H1 (cell line): ENCODE data around the gene CASP3. TPM values are rescaled to one million over a fixed set of nuclear protein-coding genes. Genes with fewer than 3 reads are reported as not detected.

Experiments used
- CTCF ChIA-PET: fragments of 300-600 bp; sonication (Branson Sonifier 250); formaldehyde crosslinking; loops from one replicate; lab custom pipeline; 2021; ENCODE audit not compliant: partially characterized antibody; lab: Charles Lee
- POLR2A ChIA-PET: fragments of 300-600 bp; sonication (Branson Sonifier 250); formaldehyde crosslinking; loops from one replicate; lab custom pipeline; 2021; ENCODE audit warnings: inconsistent platforms; ENCODE audit not compliant: partially characterized antibody; lab: Charles Lee
- DNase-seq, 2 experiments: peaks; one replicate each; pipeline versions ENCODE4 v3.0.0 to v3.0.0-alpha.2; 2010 to 2022; ENCODE audit warnings: low spot score in 2 of 2, low read depth in 1 of 2, mixed read lengths in 1 of 2
- FAIRE-seq: peaks from 2 replicates; lab custom pipeline; 2011; peaks lifted over from hg19 to GRCh38; lab: Jason Lieb, UNC
- H2AFZ ChIP-seq: 2 replicates; pipeline ENCODE4 v1.8.1; 2012; ENCODE audit warnings: low read length, inconsistent platforms
- H2AK5ac ChIP-seq: 2 replicates; pipeline ENCODE4 v1.6.1; 2013; ENCODE audit warnings: low read depth, low read length
- H2BK120ac ChIP-seq: replicated peaks from 2 replicates; pipeline ENCODE3; 2013; ENCODE audit warnings: low read depth, low read length, inconsistent platforms
- H2BK12ac ChIP-seq: 2 replicates; pipeline ENCODE4 v1.6.1; 2013; ENCODE audit warnings: low read depth, low read length
- H2BK15ac ChIP-seq: 2 replicates; pipeline ENCODE4 v1.6.1; 2013; ENCODE audit warnings: low read length
- H2BK20ac ChIP-seq: 2 replicates; pipeline ENCODE4 v1.6.1; 2013; ENCODE audit warnings: low read length
- H2BK5ac ChIP-seq: 2 replicates; pipeline ENCODE4 v1.6.1; 2013; ENCODE audit warnings: low read depth, low read length
- H3K14ac ChIP-seq: 2 replicates; pipeline ENCODE4 v1.6.1; 2013; ENCODE audit warnings: inconsistent platforms; ENCODE audit not compliant: insufficient read length
- H3K18ac ChIP-seq: 2 replicates; pipeline ENCODE4 v1.6.1; 2013; ENCODE audit warnings: low read length; ENCODE audit errors: extremely low read depth
- H3K23ac ChIP-seq: 2 replicates; pipeline ENCODE4 v1.6.1; 2013; ENCODE audit warnings: inconsistent platforms; ENCODE audit not compliant: insufficient read length
- H3K23me2 ChIP-seq: 2 replicates; pipeline ENCODE4 v1.6.1; 2013; ENCODE audit warnings: low read depth, low read length
- H3K27ac ChIP-seq: 2 replicates; pipeline ENCODE4 v1.6.1; 2011; ENCODE audit warnings: low read depth, low read length, inconsistent platforms
- H3K27me3 ChIP-seq, 4 experiments: replicated peaks in 1 of 4; 1 replicate in 1 of 4; 2 replicates in 3 of 4; pipeline versions ENCODE4 v1.6.1 to v1.8.1; 2011 to 2013; ENCODE audit warnings: low read length in 3 of 4, mild to moderate bottlenecking in 3 of 4, inconsistent platforms in 2 of 4, mixed read lengths in 2 of 4, moderate library complexity in 1 of 4; ENCODE audit not compliant: control insufficient read depth in 3 of 4, insufficient read depth in 3 of 4; ENCODE audit errors: extremely low read depth in 1 of 4
- H3K36me3 ChIP-seq, 4 experiments: 2 replicates each; pipeline versions ENCODE4 v1.6.1 to v1.8.1; 2011 to 2013; ENCODE audit warnings: mild to moderate bottlenecking in 4 of 4, low read length in 3 of 4, moderate library complexity in 2 of 4, control low read depth in 1 of 4, inconsistent platforms in 1 of 4; ENCODE audit not compliant: insufficient read depth in 4 of 4, control insufficient read depth in 2 of 4
- H3K4ac ChIP-seq: replicated peaks from 2 replicates; pipeline ENCODE3; 2013; ENCODE audit warnings: low read length, low read depth, mixed read lengths, inconsistent platforms; ENCODE audit not compliant: insufficient read length
- H3K4me1 ChIP-seq, 4 experiments: replicated peaks in 1 of 4; 1 replicate in 1 of 4; 2 replicates in 3 of 4; pipeline versions ENCODE4 v1.6.1 to v1.8.1; 2011 to 2013; ENCODE audit warnings: low read length in 3 of 4, inconsistent platforms in 2 of 4, mixed read lengths in 1 of 4; ENCODE audit not compliant: insufficient read depth in 4 of 4, control insufficient read depth in 3 of 4
- H3K4me2 ChIP-seq, 2 experiments: 2 replicates each; pipeline versions ENCODE4 v1.6.1 to v1.8.1; 2011 to 2013; ENCODE audit warnings: low read depth in 2 of 2, low read length in 2 of 2, control low read depth in 1 of 2, inconsistent platforms in 1 of 2, mild to moderate bottlenecking in 1 of 2; ENCODE audit not compliant: insufficient read depth in 1 of 2
- H3K4me3 ChIP-seq, 4 experiments: fragments of 200-600, 300-600 bp in 1 of 4; sonication (generic), shearing (Covaris generic), sonication (Bioruptor Twin) in 1 of 4; 2 replicates each; pipeline versions ENCODE4 v1.5.1 to v1.8.1; 2011 to 2016; ENCODE audit warnings: low read length in 4 of 4, low read depth in 3 of 4, control low read depth in 2 of 4, inconsistent platforms in 2 of 4, mild to moderate bottlenecking in 2 of 4, mixed read lengths in 1 of 4, moderate library complexity in 1 of 4; ENCODE audit not compliant: insufficient read depth in 2 of 4; ENCODE audit errors: extremely low read depth in 1 of 4
- H3K56ac ChIP-seq: replicated peaks from 2 replicates; pipeline ENCODE3; 2013; ENCODE audit warnings: low read depth, mild to moderate bottlenecking, mixed read lengths, low read length, inconsistent platforms; ENCODE audit not compliant: insufficient read length
- H3K79me1 ChIP-seq: 2 replicates; pipeline ENCODE4 v1.6.1; 2013; ENCODE audit warnings: low read depth, low read length, control low read depth
- H3K79me2 ChIP-seq, 2 experiments: 2 replicates each; pipeline versions ENCODE4 v1.6.1 to v1.8.1; 2012 to 2013; ENCODE audit warnings: low read length in 2 of 2, mild to moderate bottlenecking in 2 of 2, inconsistent platforms in 1 of 2; ENCODE audit not compliant: insufficient read depth in 2 of 2, control insufficient read depth in 1 of 2
- H3K9ac ChIP-seq, 4 experiments: replicated peaks in 1 of 4; 1 replicate in 1 of 4; 2 replicates in 3 of 4; pipeline versions ENCODE4 v1.6.1 to v1.8.1; 2011 to 2013; ENCODE audit warnings: low read depth in 3 of 4, low read length in 3 of 4, control low read depth in 2 of 4, mild to moderate bottlenecking in 2 of 4, moderate library complexity in 2 of 4, inconsistent platforms in 1 of 4; ENCODE audit errors: extremely low read depth in 1 of 4
- H3K9me3 ChIP-seq, 2 experiments: 2 replicates each; pipeline versions ENCODE4 v1.6.1 to v1.8.1; 2012 to 2013; ENCODE audit warnings: mild to moderate bottlenecking in 2 of 2, moderate library complexity in 2 of 2, control low read depth in 1 of 2, inconsistent platforms in 1 of 2, low read depth in 1 of 2, low read length in 1 of 2, mixed read lengths in 1 of 2; ENCODE audit not compliant: insufficient read depth in 2 of 2
- H4K20me1 ChIP-seq, 2 experiments: replicated peaks in 1 of 2; 2 replicates each; pipeline versions ENCODE3 to v1.8.1; 2011 to 2013; ENCODE audit warnings: inconsistent platforms in 2 of 2, low read length in 2 of 2, mild to moderate bottlenecking in 1 of 2; ENCODE audit not compliant: insufficient read depth in 2 of 2, control insufficient read depth in 1 of 2
- H4K5ac ChIP-seq: 2 replicates; pipeline ENCODE4 v1.6.1; 2013; ENCODE audit warnings: low read length, low read depth, mixed read lengths, inconsistent platforms; ENCODE audit not compliant: insufficient read length
- H4K8ac ChIP-seq: 2 replicates; pipeline ENCODE4 v1.8.0; 2013; ENCODE audit warnings: mild to moderate bottlenecking, moderate library complexity, low read length, inconsistent platforms; ENCODE audit not compliant: insufficient read depth; ENCODE audit errors: extremely low read depth
- H4K91ac ChIP-seq: replicated peaks from 2 replicates; pipeline ENCODE3; 2013; ENCODE audit warnings: low read length, mixed read lengths, inconsistent platforms; ENCODE audit not compliant: insufficient read length
- BACH1 ChIP-seq: IDR thresholded peaks from 2 replicates; pipeline ENCODE4 v1.6.1; 2012; ENCODE audit warnings: low read length, improper control_type of control experiment
- CBX8 ChIP-seq: fragments of 300-800, 300-1000 bp; sonication (generic); IDR thresholded peaks from 2 replicates; pipeline ENCODE4 v1.7.1; 2016; ENCODE audit warnings: low read depth, low read length, borderline replicate concordance
- EZH2 ChIP-seq: fragments of 200-600 bp; sonication (generic); IDR thresholded peaks from 2 replicates; pipeline ENCODE4 v1.7.1; 2012; ENCODE audit warnings: low read depth, mild to moderate bottlenecking, moderate library complexity, low read length, inconsistent platforms; ENCODE audit not compliant: severe bottlenecking
- KDM4A ChIP-seq: IDR thresholded peaks from one replicate; pipeline ENCODE4 v1.7.1; 2012; ENCODE audit warnings: low read depth, mild to moderate bottlenecking, moderate library complexity, low read length, inconsistent platforms; ENCODE audit not compliant: severe bottlenecking
- NANOG ChIP-seq: IDR thresholded peaks from 2 replicates; pipeline ENCODE4 v1.6.1; 2011; ENCODE audit warnings: low read length, low read depth, mild to moderate bottlenecking, inconsistent platforms; ENCODE audit not compliant: insufficient read depth, poor library complexity, severe bottlenecking
- RXRA ChIP-seq: IDR thresholded peaks from 2 replicates; pipeline ENCODE4 v1.6.1; 2011; ENCODE audit warnings: low read depth, mild to moderate bottlenecking, low read length, moderate library complexity; ENCODE audit not compliant: insufficient read depth
- SP4 ChIP-seq: IDR thresholded peaks from 2 replicates; pipeline ENCODE4 v1.6.1; 2012; ENCODE audit warnings: low read length, inconsistent platforms
- TAF1 ChIP-seq: IDR thresholded peaks from 2 replicates; pipeline ENCODE4 v1.6.1; 2011; ENCODE audit warnings: mild to moderate bottlenecking, low read depth, low read length
- TCF12 ChIP-seq: IDR thresholded peaks from 2 replicates; pipeline ENCODE4 v1.6.1; 2011; ENCODE audit warnings: low read depth, mild to moderate bottlenecking, low read length
- polyA plus RNA-seq, 7 experiments: library from polyadenylated mRNA; depleted of rRNA in 3 of 7; stranded (reverse) in 5 of 7; unstranded in 2 of 7; fragments of >200 nt in 5 of 7; fragments of 200-250 nt in 2 of 7; gene quantifications; 1 replicate in 5 of 7; 2 replicates in 1 of 7; 4 replicates in 1 of 7; pipeline versions ENCODE4 v1.2.1 to v1.2.3, GENCODE V29; 2011 to 2013; ENCODE audit warnings: missing spikeins in 2 of 7, mixed read lengths in 2 of 7
- total RNA-seq: library from RNA; stranded (reverse); fragmentation: NEBNext Ultra II Directional; extraction: Animal tissue kit (Norgen Biotek cat#: 25700); gene quantifications from 2 replicates; pipeline ENCODE4 v1.2.1, GENCODE V29; 2021

CASP3 gene
- total and polyA plus RNA-seq, 2 of the 8 experiments (the other 6 are each of a cell fraction or from before 2014, with no cell fraction given) = 27.8 to 82.5 TPM

DNA sequence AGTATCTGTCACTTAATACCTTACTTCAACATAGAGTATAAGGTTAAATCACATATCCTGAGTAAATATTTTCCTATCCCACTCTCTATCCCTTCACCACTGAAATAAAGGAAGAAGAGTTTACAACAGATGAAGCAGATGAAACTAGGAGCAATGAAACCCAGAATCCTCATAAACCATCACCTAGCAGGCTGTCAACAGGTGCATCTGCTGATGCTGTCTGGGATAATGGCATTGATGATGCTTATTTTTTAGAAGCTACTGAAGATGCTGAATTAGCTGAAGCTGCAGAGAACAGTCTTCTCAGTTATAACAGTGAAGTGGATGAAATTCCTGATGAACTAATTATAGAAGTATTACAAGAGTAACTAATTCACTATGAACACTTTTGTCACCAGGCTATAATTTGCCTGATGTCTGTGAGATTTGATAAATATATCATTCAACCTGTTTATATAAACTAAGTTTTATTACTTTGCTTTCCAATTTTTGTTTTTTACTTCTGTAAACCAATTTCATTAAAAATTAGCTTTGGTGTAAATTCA lies 45.2 kb upstream of the CASP3 start:
- Histone ChIP-seq H3K4me1 (0 out of 7 replicates have a peak, but pooled peaks cover 0 to 3% (median 0%) of the 10 kb centered on the region in 4 experiments), H2BK15ac (no peak overlapping the region), H3K4me2 (no peak overlapping the region), H3K27ac (no peak overlapping the region), H2BK5ac (no peak overlapping the region), H3K79me1 (no peaks in the 10 kb centered on the region), H4K5ac (no peak overlapping the region), H2AK5ac (no peak overlapping the region), H3K79me2 (no peaks in the 10 kb centered on the region), H3K56ac (no peak overlapping the region), H3K9me3 (no peaks in the 10 kb centered on the region), H3K18ac (no peak overlapping the region), H3K4me3 (no peak overlapping the region), H2BK20ac (no peak overlapping the region), H3K14ac (no peak overlapping the region), H3K36me3 (peaks cover 0 to 66% (median 25%) of the 10 kb centered on the region in 4 experiments; a peak in 5 of 8 replicates), H2AFZ (no peak overlapping the region), H4K91ac (no peak overlapping the region), H3K4ac (no peak overlapping the region), H3K23ac (no peak overlapping the region), H2BK12ac (no peak overlapping the region), H3K9ac (no peak overlapping the region), H3K27me3 (no peaks in the 10 kb centered on the region), H4K8ac (no peak overlapping the region), H3K23me2 (no peaks in the 10 kb centered on the region), H4K20me1 (peaks cover 0 to 2% of the 10 kb centered on the region in 2 experiments), H2BK120ac (no peak overlapping the region)
- CTCF ChIA-PET = interaction anchor here (2.0 kb wide), 1 partner anchor 430 kb away, joined by 6 read pairs; no protein-coding TSS in a partner anchor
- FAIRE-seq (no peak), DNase-seq (no peak)
- POLR2A ChIA-PET = interaction anchor here (1.4 kb wide), 1 partner anchor 25 kb away, joined by 3 read pairs; no protein-coding TSS in a partner anchor
- TF ChIP-seq KDM4A = no peak
- TF ChIP-seq SP4 = no peak
- no peak for TF ChIP-seq NANOG
- no peak for TF ChIP-seq BACH1
- TF ChIP-seq EZH2 = no peak
- no peak for TF ChIP-seq RXRA
- TF ChIP-seq TAF1 = no peak
- no peak for TF ChIP-seq TCF12
- TF ChIP-seq CBX8 = no peak
